WTC11 (cell line): ENCODE results near the gene ACIN1. TPM values are rescaled to one million over a fixed set of nuclear protein-coding genes. Genes with fewer than 3 reads are reported as not detected.
A peak's percentile ranks its signal among the peaks of the same experiment; 100 is the strongest.

Experiments used
- ATAC-seq: fragments of 200-7000 bp; cut with Tn5 transposase; 2 replicates; pipeline ENCODE4 v1.10.0; 2021; ENCODE audit warnings: mild to moderate bottlenecking, moderate library complexity
- CTCF ChIA-PET: fragments of 300-600 bp; sonication (Branson Sonifier 250); formaldehyde crosslinking; loops from one replicate; lab custom pipeline; 2021; ENCODE audit warnings: antibody characterized with exemption; lab: Charles Lee
- POLR2A ChIA-PET: fragments of 350-600 bp; sonication (Branson Sonifier 250); formaldehyde crosslinking; loops from one replicate; lab custom pipeline; 2021; ENCODE audit warnings: antibody characterized with exemption; lab: Charles Lee
- DNase-seq: peaks from one replicate; pipeline ENCODE4 v3.0.0; 2021; ENCODE audit warnings: low spot score
- H3K27ac Mint-ChIP-seq: 2 replicates; pipeline ENCODE4 v1.8.0; 2021; ENCODE audit warnings: mixed read lengths
- H3K27me3 Mint-ChIP-seq: 2 replicates; pipeline ENCODE4 v1.8.0; 2021; ENCODE audit warnings: low read depth, mild to moderate bottlenecking, moderate library complexity, mixed read lengths
- H3K36me3 Mint-ChIP-seq: 2 replicates; pipeline ENCODE4 v1.8.0; 2021; ENCODE audit warnings: mixed read lengths
- H3K4me1 Mint-ChIP-seq: 2 replicates; pipeline ENCODE4 v1.8.0; 2022; ENCODE audit warnings: mixed read lengths
- H3K4me3 Mint-ChIP-seq: 2 replicates; pipeline ENCODE4 v1.8.0; 2021; ENCODE audit warnings: mild to moderate bottlenecking, moderate library complexity, mixed read lengths
- H3K9me3 Mint-ChIP-seq: 2 replicates; pipeline ENCODE4 v1.8.0; 2021; ENCODE audit warnings: mixed read lengths
- CBFB ChIP-seq: sonication (generic); formaldehyde crosslinking; IDR thresholded peaks from 2 replicates; pipeline ENCODE4 v1.8.1; 2022; ENCODE audit warnings: mild to moderate bottlenecking, low read depth, missing genetic modification reagents
- CREB1 ChIP-seq: sonication (generic); formaldehyde crosslinking; IDR thresholded peaks from 2 replicates; pipeline ENCODE4 v1.8.0; 2023; ENCODE audit warnings: mild to moderate bottlenecking, missing genetic modification reagents
- CREM ChIP-seq: sonication (generic); formaldehyde crosslinking; IDR thresholded peaks from 2 replicates; pipeline ENCODE4 v1.8.1; 2022; ENCODE audit warnings: mild to moderate bottlenecking, missing genetic modification reagents, moderate library complexity
- ETV6 ChIP-seq: sonication (generic); formaldehyde crosslinking; IDR thresholded peaks from 2 replicates; pipeline ENCODE4 v1.8.1; 2022; ENCODE audit warnings: mild to moderate bottlenecking, missing genetic modification reagents
- FOXJ3 ChIP-seq: sonication (generic); formaldehyde crosslinking; IDR thresholded peaks from 2 replicates; pipeline ENCODE4 v1.9.0; 2021; ENCODE audit warnings: missing genetic modification reagents, mild to moderate bottlenecking, borderline replicate concordance
- GABPB1 ChIP-seq: sonication (generic); formaldehyde crosslinking; IDR thresholded peaks from 2 replicates; pipeline ENCODE4 v1.8.1; 2023; ENCODE audit warnings: mild to moderate bottlenecking, missing genetic modification reagents
- GTF2I ChIP-seq: fragments of 250-450 bp; sonication (Bioruptor Pico); conservative IDR thresholded peaks from 2 replicates; pipeline ENCODE4 v1.4.0; 2021; ENCODE audit warnings: mild to moderate bottlenecking
- HMGA2 ChIP-seq: fragments of 250-450 bp; sonication (Bioruptor Pico); IDR thresholded peaks from 2 replicates; pipeline ENCODE4 v1.4.0; 2021; ENCODE audit warnings: mild to moderate bottlenecking, moderate library complexity
- JAZF1 ChIP-seq: fragments of 250-450 bp; sonication (Bioruptor Pico); IDR thresholded peaks from 2 replicates; pipeline ENCODE4 v1.9.0; 2021; ENCODE audit warnings: moderate library complexity, mild to moderate bottlenecking, inconsistent platforms
- JUN ChIP-seq: sonication (generic); formaldehyde crosslinking; IDR thresholded peaks from 2 replicates; pipeline ENCODE4 v1.8.0; 2023; ENCODE audit warnings: mild to moderate bottlenecking, missing genetic modification reagents
- NFE2L1 ChIP-seq: sonication (generic); formaldehyde crosslinking; IDR thresholded peaks from 2 replicates; pipeline ENCODE4 v1.8.1; 2023; ENCODE audit warnings: missing genetic modification reagents
- NFYB ChIP-seq: sonication (generic); formaldehyde crosslinking; conservative IDR thresholded peaks from 2 replicates; pipeline ENCODE4 v1.8.0; 2022; ENCODE audit warnings: low read depth, missing genetic modification reagents
- NR2C2 ChIP-seq: sonication (generic); formaldehyde crosslinking; IDR thresholded peaks from 2 replicates; pipeline ENCODE4 v1.8.0; 2022; ENCODE audit warnings: mild to moderate bottlenecking, missing genetic modification reagents
- OVOL2 ChIP-seq: fragments of 250-450 bp; sonication (Bioruptor Pico); IDR thresholded peaks from 2 replicates; pipeline ENCODE4 v1.9.0; 2021; ENCODE audit warnings: mild to moderate bottlenecking, borderline replicate concordance
- PREB ChIP-seq: sonication (generic); formaldehyde crosslinking; IDR thresholded peaks from 2 replicates; pipeline ENCODE4 v1.8.1; 2022; ENCODE audit warnings: mild to moderate bottlenecking, missing genetic modification reagents, moderate library complexity, borderline replicate concordance
- SP1 ChIP-seq: sonication (generic); formaldehyde crosslinking; conservative IDR thresholded peaks from 2 replicates; pipeline ENCODE4 v1.8.1; 2022; ENCODE audit warnings: missing genetic modification reagents
- TEAD1 ChIP-seq: sonication (generic); formaldehyde crosslinking; IDR thresholded peaks from 2 replicates; pipeline ENCODE4 v1.8.0; 2022; ENCODE audit warnings: mild to moderate bottlenecking, missing genetic modification reagents
- ZNF121 ChIP-seq: sonication (generic); formaldehyde crosslinking; IDR thresholded peaks from 2 replicates; pipeline ENCODE4 v1.8.0; 2023; ENCODE audit warnings: missing genetic modification reagents
- ZNF138 ChIP-seq: sonication (generic); formaldehyde crosslinking; conservative IDR thresholded peaks from 2 replicates; pipeline ENCODE4 v1.8.1; 2022; ENCODE audit warnings: mild to moderate bottlenecking, moderate library complexity, missing genetic modification reagents
- ZNF219 ChIP-seq: sonication (generic); formaldehyde crosslinking; IDR thresholded peaks from 2 replicates; pipeline ENCODE4 v1.8.0; 2023; ENCODE audit warnings: missing genetic modification reagents, mild to moderate bottlenecking, borderline replicate concordance
- ZNF671 ChIP-seq: fragments of 250-450 bp; sonication (Bioruptor Pico); IDR thresholded peaks from 2 replicates; pipeline ENCODE4 v1.8.0; 2021; ENCODE audit warnings: mild to moderate bottlenecking
- total RNA-seq: library from RNA; stranded (reverse); gene quantifications from 3 replicates; pipeline ENCODE4 v1.2.3, GENCODE V29; 2021
- TF ChIP-seq, protein P1 (sequence below): sonication (generic); formaldehyde crosslinking; IDR thresholded peaks from 2 replicates; pipeline ENCODE4 v1.8.0; 2022; ENCODE audit warnings: mild to moderate bottlenecking, missing genetic modification reagents
- TF ChIP-seq, protein P2 (sequence below): sonication (generic); formaldehyde crosslinking; IDR thresholded peaks from 2 replicates; pipeline ENCODE4 v1.8.0; 2022; ENCODE audit warnings: missing genetic modification reagents
- TF ChIP-seq, protein P3 (sequence below): sonication (generic); formaldehyde crosslinking; IDR thresholded peaks from 2 replicates; pipeline ENCODE4 v1.8.0; 2023; ENCODE audit warnings: missing genetic modification reagents, mild to moderate bottlenecking, borderline replicate concordance
- TF ChIP-seq, protein P4 (sequence below): sonication (generic); formaldehyde crosslinking; IDR thresholded peaks from 2 replicates; pipeline ENCODE4 v1.8.1; 2023; ENCODE audit warnings: mild to moderate bottlenecking, missing genetic modification reagents, moderate library complexity

ACIN1 gene
- total RNA-seq, 1 experiment from 2014 or later, result 229 TPM

- peaks cover 67% of the 10 kb centered on the region for H3K4me1 Mint-ChIP-seq
- no peak for DNase-seq
- CTCF ChIA-PET, result interaction anchor here (0.6 to 8.4 kb wide), 47 partner anchors 11 to 316 kb away, joined by 3 to 372 read pairs (median 7); partner anchors contain the start of genes ACIN1, BCL2L2, C14orf119 and CIROP
Observed at GRCh38 chr14:23121361-23121771, 26.4 kb upstream of the ACIN1 start.

GRCh38 chr14:23120541-23121251 is 25.8 kb upstream of the ACIN1 start:
- Mint-ChIP-seq H3K4me1 (peaks cover 61% of the 10 kb centered on the region), H3K4me3 (no peak overlapping the region)
- CTCF ChIA-PET, result interaction anchor here (0.6 to 8.4 kb wide), 95 partner anchors 9 to 582 kb away, joined by 3 to 372 read pairs (median 6); partner anchors contain the start of genes ACIN1, BCL2L2, C14orf119 and CIROP
- TF ChIP-seq HMGA2 (no peak), ZNF121 (CRISPR knock-in tag) (peak; percentile 100), TEAD1 (CRISPR knock-in tag) (no peak), GTF2I (CRISPR knock-in tag) (0 out of 2 replicates have a peak, but pooled peaks have one; percentile 34), NR2C2 (no peak), PREB (CRISPR knock-in tag) (no peak), SP1 (CRISPR knock-in tag) (0 out of 2 replicates have a peak, but pooled peaks have one; percentile 57), ETV6 (0 out of 2 replicates have a peak, but pooled peaks have one; percentile 64), GABPB1 (CRISPR knock-in tag) (peak; percentile 71; the same call in 1 of the 2 replicates), NFYB (no peak), ZNF671 (CRISPR knock-in tag) (no peak), ZNF219 (CRISPR knock-in tag) (no peak)
- TF ChIP-seq, protein P1, sequence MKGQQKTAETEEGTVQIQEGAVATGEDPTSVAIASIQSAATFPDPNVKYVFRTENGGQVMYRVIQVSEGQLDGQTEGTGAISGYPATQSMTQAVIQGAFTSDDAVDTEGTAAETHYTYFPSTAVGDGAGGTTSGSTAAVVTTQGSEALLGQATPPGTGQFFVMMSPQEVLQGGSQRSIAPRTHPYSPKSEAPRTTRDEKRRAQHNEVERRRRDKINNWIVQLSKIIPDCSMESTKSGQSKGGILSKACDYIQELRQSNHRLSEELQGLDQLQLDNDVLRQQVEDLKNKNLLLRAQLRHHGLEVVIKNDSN (CRISPR knock-in tag), result no peak
- TF ChIP-seq, protein P2, sequence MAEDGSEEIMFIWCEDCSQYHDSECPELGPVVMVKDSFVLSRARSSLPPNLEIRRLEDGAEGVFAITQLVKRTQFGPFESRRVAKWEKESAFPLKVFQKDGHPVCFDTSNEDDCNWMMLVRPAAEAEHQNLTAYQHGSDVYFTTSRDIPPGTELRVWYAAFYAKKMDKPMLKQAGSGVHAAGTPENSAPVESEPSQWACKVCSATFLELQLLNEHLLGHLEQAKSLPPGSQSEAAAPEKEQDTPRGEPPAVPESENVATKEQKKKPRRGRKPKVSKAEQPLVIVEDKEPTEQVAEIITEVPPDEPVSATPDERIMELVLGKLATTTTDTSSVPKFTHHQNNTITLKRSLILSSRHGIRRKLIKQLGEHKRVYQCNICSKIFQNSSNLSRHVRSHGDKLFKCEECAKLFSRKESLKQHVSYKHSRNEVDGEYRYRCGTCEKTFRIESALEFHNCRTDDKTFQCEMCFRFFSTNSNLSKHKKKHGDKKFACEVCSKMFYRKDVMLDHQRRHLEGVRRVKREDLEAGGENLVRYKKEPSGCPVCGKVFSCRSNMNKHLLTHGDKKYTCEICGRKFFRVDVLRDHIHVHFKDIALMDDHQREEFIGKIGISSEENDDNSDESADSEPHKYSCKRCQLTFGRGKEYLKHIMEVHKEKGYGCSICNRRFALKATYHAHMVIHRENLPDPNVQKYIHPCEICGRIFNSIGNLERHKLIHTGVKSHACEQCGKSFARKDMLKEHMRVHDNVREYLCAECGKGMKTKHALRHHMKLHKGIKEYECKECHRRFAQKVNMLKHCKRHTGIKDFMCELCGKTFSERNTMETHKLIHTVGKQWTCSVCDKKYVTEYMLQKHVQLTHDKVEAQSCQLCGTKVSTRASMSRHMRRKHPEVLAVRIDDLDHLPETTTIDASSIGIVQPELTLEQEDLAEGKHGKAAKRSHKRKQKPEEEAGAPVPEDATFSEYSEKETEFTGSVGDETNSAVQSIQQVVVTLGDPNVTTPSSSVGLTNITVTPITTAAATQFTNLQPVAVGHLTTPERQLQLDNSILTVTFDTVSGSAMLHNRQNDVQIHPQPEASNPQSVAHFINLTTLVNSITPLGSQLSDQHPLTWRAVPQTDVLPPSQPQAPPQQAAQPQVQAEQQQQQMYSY (CRISPR knock-in tag), result peak; percentile 77

More at GRCh38 chr14:23121361-23121771, 26.4 kb upstream of the ACIN1 start:
- peak; percentile 7 for ATAC-seq
- TF ChIP-seq CREM (CRISPR knock-in tag), result no peak
- TF ChIP-seq ETV6, result no peak
- no peak for TF ChIP-seq JAZF1 (CRISPR knock-in tag)
- TF ChIP-seq, protein P3, sequence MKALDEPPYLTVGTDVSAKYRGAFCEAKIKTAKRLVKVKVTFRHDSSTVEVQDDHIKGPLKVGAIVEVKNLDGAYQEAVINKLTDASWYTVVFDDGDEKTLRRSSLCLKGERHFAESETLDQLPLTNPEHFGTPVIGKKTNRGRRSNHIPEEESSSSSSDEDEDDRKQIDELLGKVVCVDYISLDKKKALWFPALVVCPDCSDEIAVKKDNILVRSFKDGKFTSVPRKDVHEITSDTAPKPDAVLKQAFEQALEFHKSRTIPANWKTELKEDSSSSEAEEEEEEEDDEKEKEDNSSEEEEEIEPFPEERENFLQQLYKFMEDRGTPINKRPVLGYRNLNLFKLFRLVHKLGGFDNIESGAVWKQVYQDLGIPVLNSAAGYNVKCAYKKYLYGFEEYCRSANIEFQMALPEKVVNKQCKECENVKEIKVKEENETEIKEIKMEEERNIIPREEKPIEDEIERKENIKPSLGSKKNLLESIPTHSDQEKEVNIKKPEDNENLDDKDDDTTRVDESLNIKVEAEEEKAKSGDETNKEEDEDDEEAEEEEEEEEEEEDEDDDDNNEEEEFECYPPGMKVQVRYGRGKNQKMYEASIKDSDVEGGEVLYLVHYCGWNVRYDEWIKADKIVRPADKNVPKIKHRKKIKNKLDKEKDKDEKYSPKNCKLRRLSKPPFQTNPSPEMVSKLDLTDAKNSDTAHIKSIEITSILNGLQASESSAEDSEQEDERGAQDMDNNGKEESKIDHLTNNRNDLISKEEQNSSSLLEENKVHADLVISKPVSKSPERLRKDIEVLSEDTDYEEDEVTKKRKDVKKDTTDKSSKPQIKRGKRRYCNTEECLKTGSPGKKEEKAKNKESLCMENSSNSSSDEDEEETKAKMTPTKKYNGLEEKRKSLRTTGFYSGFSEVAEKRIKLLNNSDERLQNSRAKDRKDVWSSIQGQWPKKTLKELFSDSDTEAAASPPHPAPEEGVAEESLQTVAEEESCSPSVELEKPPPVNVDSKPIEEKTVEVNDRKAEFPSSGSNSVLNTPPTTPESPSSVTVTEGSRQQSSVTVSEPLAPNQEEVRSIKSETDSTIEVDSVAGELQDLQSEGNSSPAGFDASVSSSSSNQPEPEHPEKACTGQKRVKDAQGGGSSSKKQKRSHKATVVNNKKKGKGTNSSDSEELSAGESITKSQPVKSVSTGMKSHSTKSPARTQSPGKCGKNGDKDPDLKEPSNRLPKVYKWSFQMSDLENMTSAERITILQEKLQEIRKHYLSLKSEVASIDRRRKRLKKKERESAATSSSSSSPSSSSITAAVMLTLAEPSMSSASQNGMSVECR (CRISPR knock-in tag), result no peak
- no peak for TF ChIP-seq FOXJ3 (CRISPR knock-in tag)
- TF ChIP-seq CREB1 (CRISPR knock-in tag), result no peak
- no peak for TF ChIP-seq GABPB1 (CRISPR knock-in tag)
- TF ChIP-seq ZNF138 (CRISPR knock-in tag), result no peak
- no peak for TF ChIP-seq OVOL2
- no peak for TF ChIP-seq CBFB (CRISPR knock-in tag)
- TF ChIP-seq NFE2L1 (CRISPR knock-in tag), result no peak
- TF ChIP-seq, protein P4, sequence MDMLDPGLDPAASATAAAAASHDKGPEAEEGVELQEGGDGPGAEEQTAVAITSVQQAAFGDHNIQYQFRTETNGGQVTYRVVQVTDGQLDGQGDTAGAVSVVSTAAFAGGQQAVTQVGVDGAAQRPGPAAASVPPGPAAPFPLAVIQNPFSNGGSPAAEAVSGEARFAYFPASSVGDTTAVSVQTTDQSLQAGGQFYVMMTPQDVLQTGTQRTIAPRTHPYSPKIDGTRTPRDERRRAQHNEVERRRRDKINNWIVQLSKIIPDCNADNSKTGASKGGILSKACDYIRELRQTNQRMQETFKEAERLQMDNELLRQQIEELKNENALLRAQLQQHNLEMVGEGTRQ (CRISPR knock-in tag), result no peak
- TF ChIP-seq JUN (CRISPR knock-in tag), result no peak
- Mint-ChIP-seq H3K9me3 (no peaks in the 10 kb centered on the region), H3K27ac (0 out of 2 replicates have a peak overlapping the region, but pooled peaks have one; percentile 30), H3K27me3 (no peaks in the 10 kb centered on the region), H3K4me3 (no peak overlapping the region; the same call in 1 of the 2 replicates), H3K36me3 (no peaks in the 10 kb centered on the region)
- POLR2A ChIA-PET, result interaction anchor here (1.0 to 1.4 kb wide), 3 partner anchors 27 to 51 kb away, joined by 3 to 8 read pairs (median 4); partner anchors contain the start of genes ACIN1 and C14orf119

More at GRCh38 chr14:23120541-23121251, 25.8 kb upstream of the ACIN1 start:
- Mint-ChIP-seq H3K9me3 (no peaks in the 10 kb centered on the region), H3K36me3 (no peaks in the 10 kb centered on the region), H3K27ac (peak overlapping the region; percentile 30; the same call in 1 of the 2 replicates), H3K27me3 (peaks cover 4% of the 10 kb centered on the region; the same call in 1 of the 2 replicates)
- DNase-seq, result peak; percentile 94
- POLR2A ChIA-PET, result interaction anchor here (0.6 to 1.4 kb wide), 7 partner anchors 26 to 182 kb away, joined by 3 to 8 read pairs (median 4); partner anchors contain the start of genes ACIN1, C14orf119 and PPP1R3E
- ATAC-seq, result peak; percentile 79
